CMK (cell line): ENCODE results near the gene B4GALT2.

Source experiments
- DNase-seq: peaks from one replicate; pipeline ENCODE4 v3.0.0-alpha.2; 2010; ENCODE audit warnings: low read depth

Gene B4GALT2

DNA sequence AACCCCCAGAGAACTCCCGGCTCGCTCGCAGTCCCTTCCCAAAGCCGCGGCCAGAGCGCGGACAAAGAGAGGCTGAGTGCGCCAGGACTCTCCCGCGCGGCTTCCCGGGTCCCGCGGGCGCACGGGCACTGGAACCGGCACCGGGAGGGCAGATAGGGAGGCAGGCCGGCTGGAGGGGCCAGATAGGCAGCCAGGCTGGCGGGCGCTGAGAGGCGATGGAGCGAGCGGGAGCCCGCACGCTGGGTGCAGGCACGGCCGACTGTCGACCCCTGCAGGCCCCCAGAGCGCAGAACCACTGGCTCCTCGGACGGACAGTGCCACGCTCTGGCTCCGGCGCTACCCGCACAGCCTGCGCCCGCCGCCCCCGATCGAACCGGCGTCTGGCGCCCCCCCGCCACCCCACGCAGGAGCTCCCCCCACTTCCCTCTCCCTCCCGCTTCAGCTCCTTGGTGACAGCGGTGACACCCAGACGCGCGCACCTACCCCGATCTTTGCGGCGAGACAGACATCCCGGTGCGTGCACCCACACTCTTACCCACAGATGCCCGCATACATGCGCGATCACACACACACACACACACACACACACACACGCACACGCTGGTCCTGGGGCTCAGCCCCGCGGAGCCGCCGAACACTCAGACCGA, 51.7 kb downstream of the B4GALT2 start:
- DNase-seq, result peak; percentile 61

DNA sequence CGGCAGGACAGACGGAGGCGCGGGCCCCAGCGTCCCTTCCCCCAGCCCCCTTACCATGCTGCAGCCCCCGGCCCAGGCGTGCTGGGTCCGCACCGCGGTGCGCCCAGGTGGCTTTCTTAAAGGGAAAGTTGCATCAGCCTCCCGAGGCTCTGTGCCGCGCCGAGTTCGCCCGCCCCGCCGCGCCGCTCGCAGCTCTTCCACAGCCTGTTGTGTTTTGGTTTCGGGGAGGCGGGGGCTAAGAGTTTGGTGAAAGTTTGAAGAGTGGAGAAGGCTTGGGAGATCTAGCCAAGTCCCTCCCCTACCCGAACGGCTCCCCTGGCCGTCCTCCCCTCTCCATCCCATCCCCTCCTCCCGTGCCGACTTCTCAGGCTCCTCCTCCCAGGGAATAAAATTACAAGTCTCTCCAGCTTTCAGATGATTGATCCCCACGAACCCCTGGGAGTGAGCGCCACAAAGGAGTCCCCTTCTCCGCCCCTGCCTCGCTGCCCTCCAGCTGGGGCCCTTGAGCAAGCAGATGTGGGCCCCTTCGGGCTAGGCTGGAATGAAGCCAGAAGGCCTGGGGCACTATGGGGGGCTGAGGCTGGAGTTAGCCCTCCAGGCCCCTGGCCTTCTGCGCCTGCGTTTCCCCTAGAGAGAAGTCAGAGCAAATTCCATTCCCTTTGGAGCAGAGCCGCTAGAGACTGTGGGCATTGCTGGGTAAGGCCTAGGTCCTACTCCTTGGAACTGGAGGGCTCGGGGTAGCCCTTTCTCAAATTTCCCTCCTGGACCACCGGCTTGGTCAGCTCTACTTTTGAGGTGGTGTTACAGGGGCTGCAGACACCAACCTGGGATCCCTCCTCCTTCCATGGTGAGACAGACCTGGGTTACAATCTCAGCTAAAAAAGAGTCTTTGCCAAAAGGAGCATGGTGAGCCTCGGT, 52.5 kb downstream of the B4GALT2 start, which contains the start of gene SLC6A9:
Gene SLC6A9, minus strand, starts transcription at position 211 of the 918 bp plus-strand sequence. CDS start 7,185 bp downstream, outside the sequence.
- DNase-seq, result no peak

DNA sequence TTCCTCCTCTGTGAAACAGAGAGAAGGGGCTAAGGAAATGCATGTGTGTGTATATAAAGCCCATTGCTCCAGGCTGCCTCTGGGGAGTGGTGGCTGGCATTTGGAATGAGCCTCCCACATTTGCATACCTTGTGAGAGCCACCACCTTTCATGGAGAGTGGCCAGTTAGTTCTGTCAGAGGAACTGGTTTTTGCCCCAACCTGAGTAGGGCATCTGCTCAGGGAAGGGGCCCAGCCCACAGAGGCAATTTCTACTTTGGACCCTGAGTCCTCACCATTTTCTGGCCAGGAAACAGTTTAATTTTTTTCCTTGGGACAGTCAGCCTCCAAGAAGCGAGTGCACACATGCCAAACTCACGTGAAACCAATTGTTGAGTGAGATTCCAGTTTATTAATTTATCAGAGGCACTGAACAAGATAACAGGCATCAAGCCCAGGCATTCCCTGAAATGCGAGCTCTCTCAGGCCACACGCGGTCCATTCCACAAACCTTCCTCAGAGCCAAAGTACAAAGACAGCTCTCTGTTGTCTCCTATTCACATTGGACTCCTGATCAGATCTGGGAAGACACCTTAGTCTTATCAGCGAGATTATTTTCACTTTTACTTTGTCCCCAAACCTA, 53.3 kb downstream of the B4GALT2 start:
- no peak for DNase-seq

DNA sequence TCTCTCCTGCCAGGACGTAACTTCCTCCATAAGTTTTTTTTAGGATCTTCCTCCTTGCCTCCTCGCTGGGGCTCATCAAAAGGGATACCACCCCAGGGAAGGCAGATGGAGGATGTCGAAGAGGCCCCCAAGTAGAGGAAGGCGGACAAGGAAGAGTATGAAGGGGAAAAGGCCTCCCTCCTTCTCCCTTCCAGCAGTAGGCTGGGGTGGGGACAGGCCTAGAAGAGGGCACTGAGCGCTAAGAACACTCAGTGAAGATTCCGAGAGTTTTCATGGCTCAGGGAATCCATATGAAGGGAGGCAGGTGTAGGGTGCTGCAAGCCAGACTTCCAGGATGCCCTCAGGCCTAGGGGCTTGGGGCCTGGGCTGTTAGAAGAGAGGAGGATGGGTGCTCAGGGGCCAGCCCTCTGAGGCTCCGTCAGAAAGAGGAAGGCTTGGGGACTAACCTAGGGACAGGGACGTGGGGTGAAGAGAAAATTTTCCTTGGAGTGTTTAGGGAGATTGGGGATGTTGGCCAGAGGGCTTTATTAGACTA, 54.1 kb downstream of the B4GALT2 start:
- no peak for DNase-seq

DNA sequence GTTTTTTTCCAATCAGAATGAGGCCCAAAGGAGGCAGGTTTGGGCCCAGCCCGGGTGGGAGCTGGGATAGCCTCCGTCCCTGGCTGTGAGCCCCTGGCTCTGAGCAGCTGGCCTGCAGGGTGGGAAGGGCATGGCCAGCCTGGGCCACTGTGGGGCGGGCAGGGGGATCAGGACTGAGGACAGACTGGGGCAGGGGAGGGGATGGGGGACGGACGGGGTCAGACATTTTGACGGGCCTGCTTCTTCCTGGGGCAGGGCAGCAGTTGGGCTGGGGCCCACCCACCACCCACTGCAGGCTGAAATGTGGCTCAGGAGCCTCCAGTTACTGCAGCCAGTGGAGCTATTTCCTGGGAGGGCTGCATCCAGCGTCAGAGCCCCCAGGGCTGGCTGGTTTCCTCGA, 54.7 kb downstream of the B4GALT2 start:
- DNase-seq, result no peak

DNA sequence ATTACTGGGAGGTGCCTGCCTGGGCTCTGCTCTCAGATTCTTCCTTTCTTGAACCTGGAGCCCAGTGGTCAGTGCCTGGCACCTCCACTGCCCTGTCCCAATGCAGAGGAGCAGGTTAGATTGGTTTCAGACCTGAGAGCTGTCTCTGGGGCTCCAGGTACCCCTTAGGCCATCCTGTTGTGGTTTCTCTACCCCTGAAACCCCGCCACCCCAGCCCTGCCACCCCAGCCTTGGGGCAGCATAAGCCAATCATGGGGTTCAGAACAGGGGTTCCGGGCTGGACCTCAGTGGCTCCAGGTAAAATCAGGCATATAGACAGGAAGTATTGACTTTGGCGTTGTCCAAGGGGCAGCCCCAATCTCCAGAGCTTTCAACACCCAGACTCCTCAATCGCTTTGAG, 55.4 kb downstream of the B4GALT2 start:
- no peak for DNase-seq

DNA sequence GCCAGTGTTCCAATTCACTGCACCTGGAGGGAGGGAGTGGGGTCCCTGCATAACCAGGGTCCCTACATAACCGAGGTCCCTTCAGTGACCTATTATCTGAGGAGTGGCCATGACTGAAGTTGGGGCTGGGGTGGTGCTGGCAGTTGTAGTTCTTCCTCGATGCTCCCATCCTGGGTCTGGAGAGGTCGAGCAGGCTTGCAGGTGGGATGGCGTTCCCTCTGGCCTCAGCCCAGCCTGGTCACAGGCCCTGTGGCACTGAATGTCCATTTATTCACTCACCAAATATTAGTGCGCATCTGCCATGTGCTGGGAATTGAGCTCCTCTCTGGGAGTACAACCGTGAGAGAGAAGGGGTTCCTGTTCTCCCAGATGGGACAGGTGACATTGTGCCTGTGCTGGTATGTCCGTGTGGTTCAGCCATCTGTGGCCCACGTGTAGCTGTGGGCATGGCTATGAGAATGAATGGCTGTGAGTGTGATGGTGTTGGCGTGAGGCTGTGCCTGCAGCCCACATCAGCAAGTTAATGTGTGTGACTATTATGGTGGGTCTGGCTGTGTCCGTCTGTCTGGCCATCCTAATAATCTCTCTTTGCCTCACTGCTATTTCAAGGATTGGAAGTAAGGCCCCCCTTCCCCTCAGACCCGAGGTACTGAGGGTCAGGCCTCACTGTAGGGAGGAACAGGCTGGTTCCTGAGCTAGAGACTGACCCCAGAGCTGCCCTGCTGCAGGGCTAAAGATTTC, 56.1 kb downstream of the B4GALT2 start:
- DNase-seq, result no peak

DNA sequence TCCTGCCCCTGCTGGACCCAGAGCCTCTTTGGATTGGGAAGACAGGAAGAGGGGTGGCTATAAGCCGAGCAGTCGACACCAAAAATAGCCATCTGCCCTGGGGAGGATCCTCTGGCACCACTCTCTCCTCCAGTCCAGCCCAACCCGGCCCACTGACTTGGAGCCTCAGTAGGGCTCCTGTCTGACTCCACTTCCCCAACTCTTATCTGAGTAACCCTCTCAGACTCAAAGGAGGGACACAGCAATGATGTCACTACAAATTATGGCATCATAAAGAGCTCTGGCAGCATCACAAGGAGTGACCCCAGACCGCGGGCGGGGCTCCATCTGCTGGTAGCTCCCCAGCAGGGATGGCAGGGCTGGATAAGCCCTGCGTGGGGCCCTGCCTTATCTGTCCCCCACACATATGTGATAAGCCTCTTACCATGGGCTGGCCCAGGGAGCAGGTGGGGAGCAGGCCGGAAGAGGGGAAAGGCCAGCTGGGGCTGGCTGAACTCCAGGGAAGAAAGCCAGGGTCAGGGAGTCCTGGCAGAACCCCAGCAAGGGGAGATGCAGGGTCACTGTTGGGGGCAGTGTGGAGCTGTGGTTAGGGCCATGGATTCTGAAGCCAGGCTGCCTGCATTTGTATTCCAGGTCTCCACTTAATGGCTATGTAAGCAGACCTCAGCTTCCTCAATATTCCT, 56.9 kb downstream of the B4GALT2 start:
- DNase-seq, result peak; percentile 99

DNA sequence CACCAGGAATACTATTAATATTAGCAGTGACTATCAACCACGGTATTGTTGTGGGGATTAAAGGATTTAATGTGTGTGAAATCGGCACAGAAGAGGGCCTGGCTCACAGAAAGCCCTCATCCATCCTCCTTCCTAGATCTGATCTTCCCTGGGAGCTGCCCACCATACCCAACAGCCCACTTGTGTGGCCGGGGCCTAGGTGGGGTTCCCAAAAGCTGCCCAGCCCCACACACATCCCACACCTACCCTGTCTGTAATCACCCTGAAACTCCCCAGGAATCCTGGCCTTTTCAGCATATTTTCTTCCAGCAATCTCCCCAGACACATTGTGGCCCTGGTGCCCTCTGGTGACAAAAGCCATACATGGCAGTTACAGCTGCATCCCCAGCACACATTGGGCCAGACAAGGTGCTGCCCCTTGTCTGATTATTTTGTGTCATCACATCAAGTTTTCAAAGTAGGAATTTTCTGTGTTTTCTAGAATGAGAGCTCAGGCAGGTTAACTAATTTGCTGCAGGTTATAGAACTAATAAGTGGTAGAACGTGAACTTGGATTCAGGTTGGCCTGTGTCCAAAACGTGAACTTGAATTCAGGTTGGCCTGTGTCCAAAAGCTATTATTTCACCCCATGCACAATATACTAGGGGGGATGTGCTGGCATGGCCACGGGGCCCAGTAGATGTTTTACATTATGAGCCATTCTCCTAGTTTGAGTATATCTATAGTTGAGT, 57.6 kb downstream of the B4GALT2 start:
- DNase-seq, result peak; percentile 58

DNA sequence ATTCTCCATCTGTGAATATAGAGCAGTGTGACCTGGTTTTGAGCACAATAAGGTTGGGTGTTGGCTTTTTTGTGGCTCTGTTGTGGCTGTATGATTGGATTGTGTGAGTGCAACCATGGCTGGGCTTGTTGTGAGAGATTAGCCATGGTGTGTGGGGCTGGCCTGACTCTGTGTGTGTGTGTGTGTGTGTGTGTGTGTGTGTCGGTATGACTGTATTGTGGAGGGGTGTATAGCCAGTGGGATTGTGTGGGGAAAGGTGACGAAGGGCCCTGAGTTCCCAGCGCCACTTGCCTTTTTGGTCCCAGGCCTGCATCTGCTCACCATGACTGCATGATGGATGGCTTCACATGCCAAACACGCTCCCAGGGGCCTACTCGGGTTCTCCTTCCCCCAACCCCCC, 58.1 kb downstream of the B4GALT2 start:
- DNase-seq, result no peak

DNA sequence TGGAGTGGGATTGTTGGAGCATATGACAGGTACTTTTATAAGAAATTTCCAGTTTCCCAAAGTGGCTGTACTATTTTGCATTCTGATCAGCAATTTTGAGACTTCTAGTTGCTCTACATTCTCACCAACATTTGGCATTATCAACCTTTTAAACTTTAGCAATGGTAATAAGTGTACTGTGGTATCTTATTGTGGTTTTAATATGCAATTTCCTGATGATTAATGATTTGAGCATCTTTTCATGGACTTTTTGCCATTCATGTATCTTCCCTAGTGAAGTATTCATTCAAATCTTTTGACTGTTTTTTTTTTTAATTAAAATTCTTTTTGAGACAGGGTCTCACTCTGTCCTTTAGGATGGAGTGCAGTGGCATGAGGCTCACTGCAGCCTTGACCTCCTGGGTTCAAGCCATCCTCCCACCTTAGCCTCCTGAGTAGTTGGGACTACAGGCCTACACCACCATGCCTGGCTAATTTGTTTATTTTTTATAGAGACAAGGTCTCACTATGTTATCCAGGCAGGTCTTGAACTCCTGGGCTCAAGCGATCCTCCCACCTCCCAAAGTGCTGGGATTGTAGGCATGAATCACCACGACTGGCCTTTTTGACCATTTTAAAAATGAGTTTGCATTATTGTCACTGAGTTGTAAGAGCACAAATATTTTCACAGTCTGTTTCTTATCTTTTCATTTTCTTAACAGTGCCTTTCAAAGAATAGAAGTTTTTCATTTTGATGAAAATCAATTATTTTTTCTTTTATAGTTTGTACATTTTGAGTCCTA, 60.1 kb downstream of the B4GALT2 start:
- DNase-seq, result no peak

DNA sequence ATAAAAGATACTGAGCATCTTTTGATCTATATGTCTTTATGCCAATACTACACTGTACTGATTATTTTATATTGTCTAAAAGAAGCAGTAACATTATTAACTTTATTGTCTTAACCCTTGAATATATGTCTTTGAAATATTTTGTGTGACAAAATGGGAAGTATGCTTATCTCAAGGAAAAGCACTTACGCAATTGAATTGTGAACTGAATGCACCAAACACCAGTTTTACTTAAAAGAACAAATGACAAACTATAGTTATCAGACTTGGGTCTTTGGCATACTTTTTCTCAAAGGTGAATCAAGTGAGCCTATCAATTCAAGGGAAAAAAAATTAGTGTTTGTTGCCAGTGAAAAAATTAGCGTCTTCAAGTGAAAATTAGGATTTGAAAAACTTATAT, 61.4 kb downstream of the B4GALT2 start:
- no peak for DNase-seq
